Hippocampal formation (tissue), 2 donors: Measurements from ENCODE around the gene FCHSD1.

ENCODE experiments used
- DNase-seq, 2 donors: peaks; one replicate each; lab custom pipeline; 2025; lab: John Stamatoyannopoulos, UW

FCHSD1 gene

DNA sequence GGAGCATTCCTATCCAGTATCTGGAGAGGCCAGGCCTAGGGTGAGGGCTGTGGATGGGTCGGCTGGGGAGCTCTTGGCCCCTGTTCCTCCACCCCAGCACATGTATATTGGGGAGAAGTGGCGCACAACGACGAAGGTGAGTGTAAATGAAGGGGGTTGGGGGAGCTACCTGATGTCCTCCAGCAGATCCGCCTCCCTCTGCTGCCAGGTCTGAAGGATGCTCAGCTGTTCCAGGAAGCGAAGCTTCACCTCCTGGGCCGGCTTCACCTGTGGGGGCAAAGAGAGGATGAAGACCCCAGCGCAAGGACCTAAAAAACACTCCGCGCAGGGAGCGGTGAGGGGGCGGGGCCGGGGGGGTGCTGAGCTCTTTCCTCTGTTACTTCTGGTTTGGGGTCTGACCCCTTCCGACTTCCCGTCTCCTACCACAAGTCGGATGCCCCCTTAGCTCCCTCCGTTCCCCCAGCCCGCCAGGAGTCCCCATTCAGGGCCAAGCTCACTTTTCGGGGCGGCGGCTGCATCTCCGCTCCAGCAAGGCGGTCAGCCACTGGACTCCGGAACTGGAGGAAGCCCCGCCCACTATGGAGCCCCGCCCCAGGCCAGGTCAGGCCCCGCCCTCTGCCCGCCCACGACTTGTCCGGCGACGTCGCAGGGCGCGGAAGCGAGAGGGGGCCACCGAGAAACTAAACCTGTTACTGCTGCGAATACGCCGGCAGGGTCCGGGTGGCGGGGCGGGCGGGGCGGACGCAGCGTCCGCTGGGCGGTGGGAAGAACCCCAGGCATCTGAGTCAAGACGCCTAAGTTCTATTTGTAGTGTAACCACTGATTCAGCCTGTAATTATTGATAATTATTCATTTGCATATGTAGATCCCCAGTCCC is at the start of gene FCHSD1:
TSS of gene FCHSD1 (minus strand) at position 568 of the 877 bp plus-strand sequence. CDS start at position 518, 50 bp downstream.
- DNase-seq, result peak; percentile 51 to 80

DNA sequence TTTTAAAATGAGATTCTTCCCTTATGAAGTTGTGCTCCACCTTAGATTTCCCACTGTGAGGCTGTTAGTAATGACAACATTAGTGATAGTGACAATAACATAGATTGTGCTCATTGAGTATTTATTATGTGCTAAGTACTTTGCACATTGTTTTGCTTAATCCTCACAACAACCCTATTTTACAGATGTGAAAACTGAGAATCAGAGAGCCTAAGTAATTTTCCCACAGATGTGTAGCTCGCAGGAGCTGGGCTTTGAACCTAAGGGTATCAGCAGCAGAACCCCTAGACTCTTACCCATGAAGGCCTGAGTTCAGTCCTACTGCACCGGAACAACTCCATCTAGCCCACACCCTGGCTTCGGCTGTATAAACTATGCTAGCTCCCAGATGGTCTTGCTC is 46.4 kb upstream of the FCHSD1 start:
- DNase-seq, result no peak

GRCh38 chr5:141696431-141696830 is 45.2 kb upstream of the FCHSD1 start:
- DNase-seq, result no peak

- DNase-seq, result no peak
Observed at GRCh38 chr5:141695627-141696215, 44.5 kb upstream of the FCHSD1 start.

- DNase-seq, result no peak
Observed at GRCh38 chr5:141694479-141694878, 43.3 kb upstream of the FCHSD1 start.

DNA sequence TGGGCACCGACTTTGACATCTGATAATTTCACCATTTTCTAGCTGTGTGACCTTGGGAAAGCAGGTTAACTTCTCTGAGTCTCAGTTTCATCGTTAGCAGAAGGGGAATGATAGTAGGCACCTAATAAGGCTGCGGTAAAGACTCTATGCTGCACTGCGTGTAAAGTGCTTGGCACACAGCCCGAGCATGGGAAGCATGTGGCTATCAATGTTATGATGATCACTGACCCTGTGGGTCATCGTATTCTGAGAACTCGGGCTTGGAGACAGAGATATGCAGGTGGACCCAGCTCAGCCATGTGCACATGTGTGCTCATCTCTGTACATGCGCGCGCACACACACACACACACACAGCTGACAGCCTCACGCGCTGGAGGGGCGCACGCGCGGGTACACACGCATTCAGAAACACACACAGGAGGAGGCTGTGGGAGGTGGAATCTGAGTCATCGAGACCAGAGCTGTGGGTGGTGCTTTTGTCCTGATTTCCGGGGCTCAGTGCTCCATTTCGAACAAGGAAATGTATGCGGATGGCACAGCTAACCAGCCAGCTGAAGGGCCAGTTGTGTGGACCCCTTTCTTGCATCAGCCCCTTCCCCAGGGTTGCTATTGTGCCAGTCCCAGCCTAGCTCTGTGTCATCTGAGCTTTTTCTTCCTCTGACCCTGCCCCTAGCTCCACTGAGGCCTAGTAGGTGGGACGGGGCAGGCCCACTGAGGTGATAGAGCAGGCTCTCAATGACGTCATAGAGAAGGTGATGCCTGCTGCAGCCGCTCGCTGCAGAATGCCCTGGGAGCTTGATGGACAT is 41.9 kb upstream of the FCHSD1 start:
- DNase-seq, result peak in 1 of 2 donors; percentile 43

DNA sequence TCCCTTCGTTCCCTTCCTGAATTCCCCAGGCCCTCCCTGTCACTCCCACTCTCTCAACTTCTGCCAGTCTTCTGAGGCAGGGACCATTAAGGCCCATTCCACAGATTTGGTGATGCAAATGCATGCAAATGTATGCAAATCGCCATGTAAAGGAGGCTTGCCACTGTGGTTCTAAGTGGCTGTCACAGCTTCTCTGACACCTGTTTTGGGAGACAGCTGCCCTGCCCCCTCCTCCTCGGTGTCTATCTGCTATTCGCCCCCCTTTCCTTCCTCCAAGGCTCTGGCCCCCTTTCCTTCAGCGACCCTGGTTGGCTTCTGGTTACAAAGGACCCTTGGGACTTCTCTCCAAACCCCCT is 41.3 kb upstream of the FCHSD1 start:
- no peak for DNase-seq

DNA sequence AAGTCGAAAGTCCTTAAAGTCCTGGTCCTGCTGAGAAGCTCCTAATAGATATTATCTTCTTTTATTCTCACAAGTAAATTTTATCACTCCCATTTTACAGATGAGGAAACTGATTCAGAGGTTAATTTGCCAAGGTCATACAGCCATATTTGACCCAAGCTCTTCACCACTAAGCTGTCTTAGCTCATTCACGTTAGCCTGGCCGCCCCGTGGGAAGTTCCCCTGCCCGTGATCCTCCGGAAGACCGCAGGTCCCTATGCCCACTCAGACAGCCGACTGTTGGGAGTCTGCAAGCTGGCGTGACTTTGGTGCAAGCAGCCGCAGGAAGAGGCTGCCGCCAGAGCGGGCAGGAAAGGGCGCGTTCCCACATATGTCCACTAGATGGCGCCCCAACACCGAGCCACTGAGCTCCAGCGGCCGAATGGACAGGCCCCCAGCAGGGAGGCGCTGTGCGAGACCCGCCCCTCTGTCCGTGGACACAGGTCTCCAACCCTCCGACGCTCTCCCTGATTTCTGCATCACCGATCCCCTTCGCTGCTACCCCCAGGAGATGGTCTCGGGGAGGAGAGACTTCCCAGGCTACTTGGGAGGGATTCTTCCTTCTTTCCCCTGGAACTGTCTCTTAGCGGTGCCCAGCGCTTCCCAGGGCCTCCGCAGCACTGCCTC is 40.8 kb upstream of the FCHSD1 start:
- peak; percentile 72 to 78 for DNase-seq

GRCh38 chr5:141691286-141691866 is 40.2 kb upstream of the FCHSD1 start:
- no peak for DNase-seq

DNA sequence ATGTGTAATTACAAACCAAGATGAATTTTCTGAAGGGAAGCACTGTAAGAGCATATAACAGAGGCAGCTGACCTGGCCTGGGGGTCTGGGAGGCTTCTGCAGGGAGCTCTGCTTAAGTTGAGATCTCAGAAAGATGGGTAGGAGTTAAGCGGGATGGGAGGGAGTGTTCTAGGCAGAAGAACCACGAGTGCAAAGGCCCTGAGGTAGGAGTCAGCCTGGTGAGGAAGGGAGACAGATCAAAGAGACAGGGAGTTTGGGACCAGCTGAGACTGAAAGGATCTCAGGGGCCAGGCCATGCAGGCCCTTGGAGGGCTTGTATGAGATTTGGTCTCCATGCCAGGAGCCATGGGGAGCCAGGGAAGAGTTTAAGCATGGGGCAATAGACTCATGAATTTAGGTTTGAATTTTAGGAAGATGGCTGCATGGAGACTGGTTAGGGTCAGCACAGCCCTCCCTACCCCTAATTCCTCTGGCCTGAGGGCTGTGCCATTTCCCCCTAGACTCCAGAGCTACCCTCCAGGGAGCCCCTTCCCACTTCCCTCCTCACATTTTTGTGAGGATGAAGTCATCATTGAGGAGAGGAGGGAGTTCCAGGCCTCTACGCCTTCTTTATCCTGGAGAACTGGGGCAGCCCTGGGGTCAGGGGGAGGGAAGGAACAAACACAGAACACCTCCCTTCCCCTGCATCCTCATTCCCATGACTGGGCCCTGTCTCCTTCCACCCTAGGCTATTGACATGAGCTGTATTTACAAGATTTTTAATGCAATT is 35.6 kb upstream of the FCHSD1 start:
- no peak for DNase-seq

GRCh38 chr5:141685591-141685990 is 34.4 kb upstream of the FCHSD1 start:
- DNase-seq, result no peak

- no peak for DNase-seq
Observed at GRCh38 chr5:141683596-141684141, 32.5 kb upstream of the FCHSD1 start.

DNA sequence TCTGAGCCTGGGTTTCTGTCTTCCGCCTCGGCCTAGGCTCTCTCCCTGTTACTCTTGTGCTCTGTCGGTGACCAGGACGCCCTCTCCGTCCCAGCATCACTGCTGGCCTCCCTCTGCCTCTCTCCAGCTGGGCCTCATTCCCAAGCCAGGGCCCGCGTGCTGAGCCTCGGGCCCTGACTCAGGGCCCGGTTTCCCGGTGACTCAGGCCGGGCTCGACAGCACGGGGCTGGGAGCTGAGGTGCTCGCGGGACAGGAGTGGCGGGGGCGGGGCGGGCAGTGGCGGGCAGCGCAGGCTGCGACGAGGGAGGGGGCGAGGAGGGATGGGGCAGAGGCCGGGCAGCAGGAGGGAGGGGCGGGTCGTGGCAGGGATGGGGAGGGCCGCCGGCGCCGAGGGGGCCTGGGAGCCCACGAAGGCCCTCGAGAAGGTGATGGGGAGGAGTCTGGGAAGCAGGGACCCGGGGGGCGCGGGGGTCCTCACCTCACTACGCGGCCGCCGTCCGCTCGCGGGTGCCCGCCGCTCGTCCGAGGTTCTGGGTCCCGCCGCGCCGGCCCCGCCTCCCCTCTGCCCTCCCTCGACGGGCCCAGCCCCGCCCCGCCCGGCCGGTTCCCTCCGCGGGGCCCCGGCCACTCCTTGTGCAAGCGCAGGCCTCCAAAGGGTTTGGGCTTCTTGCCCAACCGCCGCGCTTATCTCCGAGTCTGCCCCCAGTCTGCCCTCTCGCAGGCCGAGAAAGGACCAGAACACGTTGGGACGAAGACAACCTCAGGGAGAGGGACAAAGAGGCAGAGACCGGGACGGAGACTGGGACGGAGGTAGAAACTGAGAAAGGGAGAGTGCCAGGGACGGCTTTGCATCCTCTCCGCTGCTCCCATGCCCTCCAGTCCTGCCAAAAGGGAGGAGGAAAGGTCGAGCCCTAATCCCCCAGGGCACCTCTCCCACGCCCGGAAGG is 30.8 kb upstream of the FCHSD1 start, which contains the start of gene ARAP3:
TSS of gene ARAP3 (minus strand) at position 536 of the 947 bp plus-strand sequence. CDS start 1,744 bp downstream, outside the sequence.
- peak in 1 of 2 donors; percentile 16 for DNase-seq

GRCh38 chr5:141681295-141681694 is 30.1 kb upstream of the FCHSD1 start:
- no peak for DNase-seq

GRCh38 chr5:141680751-141681201 is 29.6 kb upstream of the FCHSD1 start:
- no peak for DNase-seq

GRCh38 chr5:141680178-141680577 is 29.0 kb upstream of the FCHSD1 start:
- DNase-seq, result no peak

GRCh38 chr5:141677415-141677814 is 26.2 kb upstream of the FCHSD1 start:
- DNase-seq, result no peak

- DNase-seq, result no peak
Observed at GRCh38 chr5:141675672-141676071, 24.5 kb upstream of the FCHSD1 start.

DNA sequence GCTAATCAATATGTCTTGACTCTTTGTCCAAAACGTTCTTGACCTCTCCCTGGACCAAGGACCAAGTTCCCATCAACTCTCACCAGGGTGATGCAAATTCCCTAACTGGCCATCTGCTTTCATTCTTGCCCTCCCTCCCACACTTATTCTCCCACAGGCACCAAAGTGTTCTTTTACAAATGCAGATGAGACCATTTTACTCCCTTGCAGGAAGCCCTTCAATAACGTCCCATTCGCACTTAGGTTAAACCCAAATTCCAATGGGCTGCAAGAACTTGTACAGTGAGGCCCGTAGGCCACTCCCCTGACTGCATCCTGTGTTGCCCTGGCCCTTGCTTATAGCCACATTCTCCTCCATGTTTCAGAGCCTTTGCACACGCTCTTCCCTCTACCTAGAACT is 23.5 kb upstream of the FCHSD1 start:
- DNase-seq, result no peak
